NCI-H1048 (cell line): ENCODE measurements around the gene VSTM2B.
"Not testable (repeated sequence)": the region's sequence is repeated elsewhere in the genome, so short reads cannot be mapped to it uniquely, and the experiment has no call there.

ENCODE experiments used
- DNase-seq: peaks from one replicate; lab custom pipeline; 2025; lab: John Stamatoyannopoulos, UW

The VSTM2B gene

DNA sequence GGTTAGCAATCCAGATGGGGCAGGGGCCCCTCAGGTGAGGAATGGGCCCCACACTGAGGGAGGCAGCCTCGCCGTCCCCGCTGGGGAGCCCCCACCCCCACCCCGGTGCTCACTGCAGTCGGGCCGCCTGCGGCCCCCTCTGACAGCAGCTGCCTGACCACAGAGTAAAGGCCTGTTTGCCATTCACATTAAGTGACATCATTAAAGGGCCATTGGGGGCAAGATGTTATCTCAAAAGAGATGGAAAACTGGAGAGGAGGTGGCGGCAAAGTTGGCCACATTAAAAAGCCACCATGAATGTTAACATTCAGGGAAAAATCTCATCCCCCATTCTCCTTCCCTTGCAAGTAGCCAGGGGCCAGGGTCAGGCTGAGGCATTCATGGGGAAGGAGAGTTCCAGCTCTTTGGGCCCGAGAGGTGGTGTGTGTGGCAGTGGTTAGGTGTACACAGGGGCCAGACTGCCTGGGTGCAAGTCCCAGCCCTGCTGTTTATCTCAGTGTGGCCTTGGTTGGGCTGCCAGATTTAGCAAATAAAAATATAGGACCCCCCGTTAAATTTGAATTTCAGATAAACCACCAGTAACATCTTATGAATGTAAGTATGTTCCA, 20.9 kb downstream of the VSTM2B start:
- no peak for DNase-seq

DNA sequence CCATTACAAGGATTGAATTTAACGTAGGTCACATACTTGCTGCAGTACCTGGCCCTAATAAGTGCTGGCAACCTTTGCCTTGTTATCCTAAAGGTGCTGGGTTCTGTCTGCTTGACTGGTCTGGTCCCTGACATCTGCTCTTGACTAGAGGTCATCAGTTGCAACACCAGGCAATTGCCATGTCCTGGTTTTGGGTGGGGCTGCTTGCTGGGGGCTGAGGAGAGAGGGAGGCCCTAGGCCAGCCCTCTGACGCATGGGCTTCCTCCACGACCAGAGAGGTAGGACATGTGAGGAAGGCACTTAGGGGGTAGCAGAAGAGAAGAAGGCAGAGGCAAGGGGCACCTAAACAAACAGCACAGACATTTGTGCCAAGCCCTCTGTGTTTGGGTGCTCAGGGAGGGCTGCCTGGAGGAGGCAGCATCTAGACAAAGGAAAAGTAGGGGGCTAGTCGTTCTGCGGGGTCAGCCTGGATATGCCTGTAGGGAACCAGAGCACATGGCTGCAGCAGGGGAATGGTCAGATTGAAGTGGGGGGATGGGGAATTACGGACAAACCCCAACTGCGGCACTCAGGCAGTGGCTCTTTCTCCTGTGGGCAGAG, 21.7 kb downstream of the VSTM2B start:
- DNase-seq, result no peak

DNA sequence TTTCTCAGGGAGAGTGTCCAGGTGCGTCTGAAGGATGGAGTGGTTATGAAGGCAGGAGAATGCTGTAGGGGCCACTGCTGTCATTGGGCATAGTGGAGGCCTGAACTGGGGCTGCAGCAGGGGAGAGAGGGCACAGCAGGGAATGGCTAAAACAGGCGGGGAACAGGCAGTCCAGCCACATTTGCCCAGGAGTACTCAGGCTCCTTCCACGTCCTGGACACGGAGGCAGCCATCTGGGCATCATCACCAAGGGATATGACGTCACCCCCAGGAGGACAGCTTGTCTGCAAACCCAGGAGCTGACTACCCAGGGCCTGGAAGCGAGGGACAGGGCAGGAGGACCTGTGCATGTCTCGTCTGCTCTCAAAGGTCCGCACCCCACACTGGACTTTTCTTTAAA, 22.2 kb downstream of the VSTM2B start:
- no peak for DNase-seq

DNA sequence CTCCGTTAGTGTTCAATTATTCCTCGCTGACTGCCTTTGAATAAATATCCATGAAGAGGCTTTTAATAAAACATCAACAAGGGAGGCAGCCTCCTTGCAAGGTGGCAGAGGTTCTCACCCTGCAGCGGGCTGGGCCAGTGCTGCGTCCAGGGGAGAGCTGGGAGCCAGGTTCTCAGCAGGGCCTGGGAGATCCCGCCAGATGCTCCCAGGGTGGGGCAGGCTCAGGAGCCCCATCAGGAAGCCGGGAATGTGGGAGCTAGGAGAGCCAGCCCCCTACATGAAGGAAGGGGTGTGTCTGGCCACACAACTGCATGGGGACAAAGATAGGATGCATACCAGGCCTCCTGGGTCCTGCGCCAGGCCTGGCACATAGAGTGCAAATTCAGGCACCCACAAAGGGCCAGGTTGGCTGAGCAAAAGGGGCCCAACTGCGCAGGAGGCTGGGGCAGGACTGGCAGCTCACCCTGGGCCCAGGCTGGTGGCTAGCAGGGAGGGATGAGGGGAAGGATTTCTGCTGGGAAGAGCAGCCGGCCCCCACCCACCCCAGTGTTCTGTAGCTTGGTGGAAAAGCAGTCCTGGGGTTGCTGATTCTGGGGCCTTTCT, 22.8 kb downstream of the VSTM2B start:
- no peak for DNase-seq

DNA sequence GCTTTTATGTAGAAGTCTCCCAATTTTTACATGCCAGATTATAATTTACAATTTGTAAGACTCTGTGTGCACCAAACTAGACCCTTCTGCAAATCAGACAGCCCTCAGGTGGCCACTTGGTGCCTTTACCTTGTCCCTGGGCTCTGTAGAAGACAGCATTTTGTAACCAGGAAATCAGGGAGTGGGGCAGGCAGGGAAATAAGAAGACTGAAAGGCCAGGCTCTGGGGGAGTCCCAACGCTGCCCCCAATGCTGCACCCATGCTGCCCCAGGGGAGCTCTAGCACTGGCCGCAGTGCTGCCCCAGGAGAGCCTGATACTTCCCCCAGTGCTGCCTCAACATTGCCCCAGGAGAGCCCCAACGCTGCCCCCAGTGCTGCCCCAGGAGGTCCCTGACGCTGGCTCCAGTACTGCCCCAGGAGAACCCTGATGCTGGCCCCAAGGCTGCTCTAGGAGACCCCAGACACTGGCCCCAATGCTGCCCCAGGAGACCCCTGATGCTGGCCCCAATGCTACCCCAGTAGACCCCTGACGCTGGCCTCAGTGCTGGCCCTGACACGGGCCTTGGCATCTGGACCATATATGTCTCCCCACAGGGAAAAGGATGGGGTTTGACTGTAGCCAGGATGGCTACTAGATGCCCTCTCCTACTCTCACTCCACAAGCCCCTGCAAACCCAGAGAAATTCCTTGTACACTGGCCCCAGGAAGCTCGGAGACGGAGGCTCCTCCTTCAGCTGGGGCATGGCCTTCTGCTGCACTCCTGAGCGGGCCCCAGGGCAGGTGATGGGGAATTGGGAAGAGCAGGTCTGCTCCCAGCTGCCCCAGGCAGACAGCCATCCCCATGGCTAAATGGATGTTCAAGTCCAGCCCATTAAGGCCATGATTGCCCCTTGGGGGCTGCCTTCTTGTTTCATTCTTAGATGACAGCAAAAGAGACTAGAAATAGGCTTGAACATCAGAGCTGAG, 23.6 kb downstream of the VSTM2B start:
- DNase-seq, result no peak

DNA sequence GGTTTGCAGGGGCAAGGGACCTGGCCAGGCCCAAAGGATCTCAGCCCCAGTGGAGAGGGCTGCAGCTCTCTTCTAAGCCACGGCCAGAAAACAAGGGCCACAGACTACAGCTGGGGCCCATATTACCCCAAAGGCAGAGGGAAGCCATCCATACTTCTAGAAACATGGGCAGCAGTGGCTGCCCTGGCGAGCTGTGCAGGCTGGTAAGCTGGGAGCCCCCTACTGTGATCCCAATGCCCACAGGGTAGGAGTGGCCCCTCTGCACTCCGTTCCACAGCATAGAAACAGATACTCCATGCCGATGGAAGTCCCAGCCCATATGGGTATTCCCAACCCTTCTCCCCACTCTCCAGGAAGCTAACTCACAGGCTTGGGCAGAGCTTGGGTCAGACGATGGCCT, 25.1 kb downstream of the VSTM2B start:
- DNase-seq, result no peak

DNA sequence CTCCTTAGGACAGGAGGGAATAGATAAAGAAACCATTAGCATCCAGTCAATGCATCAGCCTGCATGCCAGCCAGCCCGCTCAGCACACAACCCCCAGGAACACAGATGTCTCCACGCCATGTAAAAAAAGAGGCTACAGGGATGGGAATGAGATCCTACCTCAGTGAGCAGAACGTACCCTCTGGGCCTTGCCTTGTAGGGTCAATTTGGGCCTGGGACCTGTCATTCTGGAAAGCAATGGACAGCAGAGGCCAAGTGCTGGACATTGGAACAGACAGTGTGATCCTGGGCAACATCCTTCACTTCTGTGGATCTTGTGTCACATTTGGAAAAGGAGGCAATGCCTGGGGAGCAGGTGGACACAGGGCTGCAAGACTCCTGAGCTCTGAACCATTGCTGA, 26.0 kb downstream of the VSTM2B start:
- DNase-seq, result no peak

DNA sequence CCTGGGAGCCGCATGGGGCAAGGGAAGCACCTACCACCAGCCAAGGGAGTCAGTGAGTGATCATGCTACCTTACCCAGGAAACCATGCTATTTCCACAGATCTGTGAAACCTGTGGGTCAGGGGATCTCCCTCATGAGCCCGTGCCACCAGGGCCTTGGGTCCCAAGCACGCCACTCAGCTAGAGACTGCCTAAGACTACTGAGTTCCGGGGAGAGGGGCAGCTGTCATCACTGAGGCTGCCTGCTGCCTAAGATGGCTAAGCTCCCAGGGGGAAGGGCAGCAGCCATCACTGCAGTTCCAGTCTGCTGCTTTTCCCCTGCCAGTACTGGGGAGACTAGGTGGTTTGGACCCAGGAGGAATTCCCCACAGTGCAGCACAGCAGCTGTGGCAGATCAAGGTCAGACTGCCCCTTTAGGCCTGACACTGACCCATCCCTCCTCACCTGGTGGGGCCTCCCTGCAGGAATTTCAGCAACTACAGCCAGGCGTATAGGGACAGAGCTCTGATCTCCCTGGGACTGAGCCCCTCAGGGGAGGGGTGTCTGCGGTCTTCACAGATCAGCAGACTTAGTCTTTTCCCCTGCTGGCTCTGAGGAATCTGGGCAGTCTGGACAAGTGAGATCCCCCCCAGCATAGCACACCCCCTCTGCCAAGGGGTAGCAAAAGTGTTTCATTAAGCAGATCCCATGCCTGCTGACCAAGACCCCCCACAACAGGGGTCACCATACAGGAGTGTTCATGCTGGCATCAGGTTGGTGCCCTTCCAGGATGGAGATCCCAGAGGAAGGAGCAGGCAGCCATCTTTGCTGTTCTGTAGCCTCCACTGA, 26.9 kb downstream of the VSTM2B start:
- DNase-seq, result no peak

DNA sequence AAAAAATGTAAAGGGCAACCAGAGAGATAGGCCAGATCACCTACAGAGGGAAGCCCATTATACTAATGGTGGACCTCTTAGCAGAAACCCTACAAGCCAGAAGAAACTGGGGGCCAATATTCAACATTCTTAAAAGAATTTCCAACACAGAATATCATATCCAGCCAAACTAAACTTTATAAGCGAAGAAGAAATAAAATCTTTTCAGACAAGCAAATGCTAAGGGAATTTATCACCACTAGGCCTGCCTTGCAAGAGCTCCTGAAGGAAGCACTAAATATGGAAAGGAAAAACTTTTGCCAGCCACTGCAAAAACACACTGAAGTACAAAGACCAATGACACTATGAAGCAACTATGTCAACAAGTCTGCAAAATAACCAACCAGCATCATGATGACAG, 28.4 kb downstream of the VSTM2B start:
- no peak for DNase-seq

DNA sequence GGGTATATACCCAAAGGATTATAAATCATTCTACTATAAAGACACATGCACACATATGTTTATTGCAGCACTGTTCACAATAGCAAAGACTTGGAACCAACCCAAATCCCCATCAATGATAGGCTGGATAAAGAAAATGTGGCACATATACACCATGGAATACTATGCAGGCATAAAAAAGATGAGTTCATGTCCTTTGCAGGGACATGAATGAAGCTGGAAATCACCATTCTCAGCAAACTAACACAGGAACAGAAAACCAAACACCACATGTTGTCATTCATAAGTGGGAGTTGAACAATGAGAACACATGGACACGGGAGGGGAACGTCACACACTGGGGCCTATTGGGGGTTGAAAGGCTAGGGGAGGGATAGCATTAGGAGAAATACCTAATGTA, 33.3 kb downstream of the VSTM2B start:
- not testable (repeated sequence) for DNase-seq

DNA sequence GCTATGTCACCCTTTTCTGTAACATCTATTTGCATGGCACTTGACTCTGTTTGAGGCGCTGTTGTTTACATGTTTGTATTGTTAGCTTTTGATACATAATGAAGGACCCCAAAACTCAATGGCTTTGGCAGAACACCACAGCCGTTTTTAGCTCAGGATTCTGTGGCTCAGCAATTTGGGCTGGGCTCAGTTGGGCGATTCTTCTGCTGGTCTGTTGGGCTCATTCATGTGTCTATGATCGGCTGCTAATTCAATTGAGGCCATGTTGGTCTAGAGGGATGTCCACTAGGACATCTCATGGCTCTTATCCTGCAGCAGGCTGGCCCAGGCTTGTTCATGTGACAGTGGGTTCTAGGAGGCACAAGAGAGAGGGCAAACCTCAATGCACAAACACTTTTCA, 33.9 kb downstream of the VSTM2B start:
- DNase-seq, result no peak

DNA sequence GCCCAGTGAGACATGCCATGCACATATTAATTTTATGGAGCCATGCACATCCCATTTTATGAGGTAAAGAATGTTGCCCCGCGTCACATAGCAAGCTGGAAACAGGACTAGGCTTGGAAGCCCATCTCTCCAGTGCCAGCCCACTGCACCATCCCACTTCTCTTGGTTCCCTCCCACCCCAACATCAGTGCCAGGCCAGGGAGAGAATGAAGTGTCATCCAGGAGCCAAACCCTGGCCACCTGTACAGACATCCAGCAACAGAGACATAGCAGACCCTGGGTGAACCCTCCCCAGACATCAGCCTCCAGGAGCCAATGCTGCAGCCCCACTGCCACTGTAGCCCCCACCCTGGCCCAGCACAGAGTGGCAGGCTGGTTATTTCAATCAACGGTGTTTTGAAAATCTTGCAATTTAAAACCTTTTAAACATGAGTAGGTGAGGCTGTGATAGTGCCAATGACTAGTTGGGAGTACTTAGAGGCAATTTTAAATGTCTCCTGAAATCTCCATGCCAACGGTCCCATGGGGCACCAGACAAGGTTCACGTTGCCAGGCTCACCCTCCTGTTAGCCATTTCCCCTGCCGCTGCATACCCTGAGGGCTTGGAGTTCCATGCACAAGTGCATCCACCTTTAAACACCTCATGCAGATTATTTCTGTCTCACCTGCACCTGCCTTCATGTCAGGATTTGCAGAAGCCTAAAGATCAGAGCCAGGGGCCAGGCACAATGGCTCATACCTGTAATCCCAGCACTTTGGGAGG, 34.7 kb downstream of the VSTM2B start:
- DNase-seq, result no peak

DNA sequence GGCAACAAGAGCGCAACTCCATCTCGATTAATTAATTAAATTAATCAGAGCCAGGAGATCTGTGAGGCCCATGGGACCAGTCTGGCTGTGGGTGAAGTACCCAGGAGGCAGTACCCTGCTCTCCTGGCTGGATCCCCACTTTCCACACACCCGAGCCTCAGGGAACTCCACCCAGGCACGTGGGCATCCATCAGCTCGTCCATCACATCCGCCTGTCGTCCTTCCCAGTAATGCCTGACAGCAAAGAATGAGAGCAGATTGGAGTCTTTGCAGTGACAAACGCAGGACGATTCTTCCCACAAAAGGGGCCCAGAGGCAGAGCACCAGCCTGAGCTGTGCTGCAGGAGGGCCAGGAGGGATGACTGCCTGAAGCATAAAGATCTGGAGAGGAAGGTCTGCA, 35.8 kb downstream of the VSTM2B start:
- DNase-seq, result no peak

DNA sequence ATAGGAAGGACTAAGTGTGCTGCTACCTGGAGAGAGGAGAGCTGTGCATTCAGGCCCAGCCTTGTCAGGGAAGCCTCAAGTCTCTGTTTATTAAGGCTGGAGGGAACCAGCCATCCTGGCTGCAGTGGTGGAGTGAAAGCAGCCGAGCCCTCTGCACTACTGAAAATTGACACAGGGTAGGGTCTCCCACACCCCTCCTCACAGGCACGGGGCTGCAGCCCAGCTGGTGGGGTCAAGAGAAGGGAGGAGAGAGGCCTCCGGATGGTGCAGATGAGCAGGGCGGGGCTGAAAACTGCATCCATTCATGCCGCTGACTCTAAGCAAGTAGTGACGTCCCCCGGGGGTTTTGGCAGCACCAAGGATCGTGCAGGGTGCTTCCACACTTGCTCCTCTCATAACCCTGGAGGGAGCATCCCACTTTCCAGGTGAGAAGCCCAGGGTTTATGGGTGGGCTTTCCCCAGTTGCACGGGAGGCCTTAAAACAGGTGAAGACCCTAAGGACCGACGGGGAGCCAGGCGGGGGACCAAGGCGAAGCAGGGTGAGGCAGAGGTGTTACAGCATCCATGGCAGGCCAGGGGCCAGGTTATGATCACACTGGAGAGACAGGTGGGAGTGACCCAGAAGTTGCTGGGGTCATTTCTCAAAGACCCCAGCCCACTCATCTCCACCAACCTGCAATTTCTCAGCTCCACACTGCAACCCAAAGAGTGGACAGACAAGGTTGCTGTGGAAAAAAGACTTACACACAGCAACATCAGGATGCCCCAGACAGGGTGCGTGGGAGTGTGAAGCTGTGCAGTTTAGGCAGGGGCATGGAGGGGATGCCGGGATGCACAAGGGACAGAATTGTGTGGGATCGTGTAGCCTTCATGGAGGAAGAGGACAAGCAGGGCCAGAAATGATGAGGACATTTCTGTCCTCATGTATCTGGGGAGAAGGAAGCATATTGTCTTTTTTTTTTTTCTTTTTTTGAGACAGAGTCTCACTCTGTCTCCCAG, 36.8 kb downstream of the VSTM2B start:
- DNase-seq, result no peak

DNA sequence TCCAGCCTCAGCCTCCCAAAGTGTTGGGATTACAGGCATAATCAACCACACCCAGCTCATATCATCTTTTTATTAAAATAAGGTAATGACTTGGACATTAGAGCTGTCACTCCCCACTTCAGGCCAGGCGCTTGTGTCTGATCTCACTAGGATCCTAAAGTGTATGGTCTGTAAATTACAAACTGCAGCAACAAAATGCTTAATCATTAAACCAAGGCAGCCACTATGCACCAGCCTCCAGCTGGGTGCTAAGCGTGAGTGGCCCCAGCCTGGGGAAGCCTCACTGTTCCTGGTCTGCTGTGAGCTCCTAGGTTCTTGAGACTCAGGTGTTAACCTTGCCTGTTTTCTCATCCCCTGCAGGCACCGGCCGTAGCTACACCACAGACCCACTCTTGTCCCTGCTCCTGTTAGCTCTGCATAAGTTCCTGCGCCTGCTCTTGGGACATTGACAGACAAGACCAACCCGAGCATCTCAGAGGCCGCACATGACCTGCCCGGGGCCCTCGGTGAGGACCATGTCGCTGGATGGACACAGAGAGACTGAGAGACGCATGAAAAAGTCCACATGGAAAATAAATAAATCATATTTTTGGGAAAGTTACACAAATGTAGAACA, 37.8 kb downstream of the VSTM2B start:
- DNase-seq, result no peak

DNA sequence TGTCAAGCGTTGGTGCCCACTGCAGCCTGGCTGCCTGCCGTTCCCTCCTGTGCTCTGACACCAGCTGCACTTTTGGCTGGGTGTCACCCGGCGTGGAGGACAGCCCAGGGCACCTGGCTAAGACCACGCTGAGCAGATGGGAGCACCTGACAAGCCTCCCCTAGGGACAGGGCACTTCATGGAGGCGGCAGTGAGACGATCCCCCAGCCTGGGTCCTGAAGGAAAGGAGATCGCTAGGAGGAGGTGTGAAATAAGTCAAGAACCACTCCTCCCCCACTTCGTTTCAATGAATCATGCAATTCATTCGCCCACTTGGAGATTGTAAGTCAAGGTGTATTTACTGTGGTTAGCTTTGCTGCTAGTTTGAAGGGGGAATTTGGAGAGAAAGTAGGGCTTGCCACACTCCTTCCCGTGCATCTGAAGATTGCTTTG, 38.8 kb downstream of the VSTM2B start:
- no peak for DNase-seq

DNA sequence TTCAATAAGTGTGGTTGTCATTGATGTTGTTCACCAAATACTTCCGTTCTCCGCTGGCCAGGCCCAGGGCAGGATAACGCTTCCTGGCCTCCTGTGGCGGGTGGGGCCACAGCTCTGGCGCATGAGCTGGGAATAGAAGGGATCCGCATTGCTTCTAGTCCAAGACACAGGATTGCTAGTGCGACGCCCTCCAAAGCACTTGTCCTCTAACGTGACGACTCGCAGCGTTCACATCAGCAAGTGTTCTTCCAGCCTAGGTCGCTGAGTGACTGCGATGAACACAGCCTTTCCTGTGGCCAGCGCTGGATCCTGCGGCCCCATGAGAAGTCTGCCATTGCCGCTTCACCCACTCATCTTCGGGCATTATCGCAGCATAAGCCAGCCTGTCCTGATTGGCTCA, 39.4 kb downstream of the VSTM2B start:
- no peak for DNase-seq

DNA sequence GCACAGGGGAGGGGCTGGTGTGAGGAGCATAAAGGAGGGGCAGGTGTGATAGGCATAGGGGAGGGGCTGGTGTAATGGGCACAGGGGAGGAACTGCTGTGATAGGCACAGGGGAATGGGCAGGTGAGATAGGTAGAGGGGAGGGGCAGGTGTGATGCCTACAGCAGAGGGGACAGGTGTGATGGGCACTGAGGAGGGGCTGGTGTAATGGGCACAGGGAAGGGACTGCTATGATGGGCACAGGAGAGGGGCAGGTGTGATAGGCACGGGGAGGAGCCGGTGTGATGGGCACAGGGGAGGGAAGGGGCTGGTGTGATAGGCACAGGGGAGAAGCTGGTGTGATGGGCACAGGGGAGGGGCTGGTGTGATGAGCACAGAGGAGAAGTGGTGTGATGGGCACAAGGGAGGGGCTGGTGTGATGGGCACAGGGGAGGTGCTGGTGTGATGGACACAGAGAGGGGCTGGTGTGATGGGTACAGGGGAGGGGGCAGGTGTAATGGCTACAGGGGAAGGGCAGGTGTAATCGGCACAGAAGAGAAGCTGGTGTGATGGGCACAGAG, 40.8 kb downstream of the VSTM2B start:
- DNase-seq, result no peak

DNA sequence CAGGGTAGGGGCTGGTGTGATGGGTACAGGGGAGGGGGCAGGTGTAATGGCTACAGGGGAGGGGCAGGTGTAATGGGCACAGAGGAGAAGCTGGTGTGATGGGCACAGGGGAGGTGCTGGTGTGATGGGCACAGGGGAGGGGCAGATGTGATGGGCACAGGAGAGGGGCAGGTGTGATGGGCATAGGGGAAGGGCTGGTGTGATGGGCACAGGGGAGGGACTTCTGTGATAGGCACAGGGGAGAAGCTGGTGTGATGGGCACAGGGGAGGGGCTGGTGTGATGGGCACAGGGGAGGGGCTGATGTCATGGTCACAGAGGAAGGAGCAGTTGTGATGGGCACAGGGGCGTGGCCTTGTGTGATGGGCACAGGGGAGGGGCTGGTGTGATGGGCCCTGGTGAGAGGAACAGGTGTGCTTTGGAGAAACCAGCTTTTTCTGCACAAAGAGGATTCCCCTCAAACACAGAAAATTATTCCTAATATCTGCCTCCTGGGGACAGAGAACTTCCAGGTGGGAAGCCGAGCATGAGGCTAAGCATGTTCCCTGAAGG, 41.6 kb downstream of the VSTM2B start:
- DNase-seq, result no peak
